MCF 10A (cell line): ENCODE measurements around the gene GRK3. TPM values are rescaled to one million over a fixed set of nuclear protein-coding genes. Genes with fewer than 3 reads are reported as not detected.
A peak's percentile ranks its signal among the peaks of the same experiment; 100 is the strongest.
"Not testable (repeated sequence)": the region's sequence is repeated elsewhere in the genome, so short reads cannot be mapped to it uniquely, and the experiment has no call there.

Experiments
- BruUV-seq: library from RNA; stranded (reverse); fragments of 400-500 nt; replicated peaks from 2 replicates; lab custom pipeline; 2021; lab: Mats Ljungman, UMichigan
- CTCF ChIA-PET: fragments of 300-600 bp; sonication (Branson Sonifier 250); formaldehyde crosslinking; extraction: SDS; loops from one replicate; lab custom pipeline; 2021; ENCODE audit warnings: antibody characterized with exemption, inconsistent platforms; lab: Yijun Ruan, JAX
- POLR2A ChIA-PET: fragments of 300-600, 350-650 bp; sonication (Branson Sonifier 250); formaldehyde crosslinking; extraction: SDS; loops from one replicate; lab custom pipeline; 2020; ENCODE audit warnings: antibody characterized with exemption, inconsistent platforms; lab: Yijun Ruan, JAX
- DNase-seq: peaks from one replicate; pipeline ENCODE4 v3.0.0-alpha.2; 2018; ENCODE audit not compliant: unreplicated experiment
- H3K27ac Mint-ChIP-seq: one replicate; pipeline ENCODE4 v1.8.0; 2022; ENCODE audit warnings: mild to moderate bottlenecking, low read depth, mixed read lengths; ENCODE audit not compliant: unreplicated experiment
- H3K27me3 Mint-ChIP-seq: one replicate; pipeline ENCODE4 v1.8.0; 2022; ENCODE audit warnings: mixed read lengths; ENCODE audit not compliant: insufficient read depth, unreplicated experiment
- H3K36me3 Mint-ChIP-seq: one replicate; pipeline ENCODE4 v1.8.0; 2022; ENCODE audit warnings: mild to moderate bottlenecking, moderate library complexity, mixed read lengths; ENCODE audit not compliant: insufficient read depth, unreplicated experiment
- H3K4me1 Mint-ChIP-seq: one replicate; pipeline ENCODE4 v1.8.0; 2022; ENCODE audit warnings: mixed read lengths; ENCODE audit not compliant: insufficient read depth, unreplicated experiment
- H3K4me3 Mint-ChIP-seq: one replicate; pipeline ENCODE4 v1.8.0; 2022; ENCODE audit warnings: mild to moderate bottlenecking, moderate library complexity, mixed read lengths; ENCODE audit not compliant: unreplicated experiment
- H3K9me3 Mint-ChIP-seq: one replicate; pipeline ENCODE4 v1.8.0; 2022; ENCODE audit warnings: mixed read lengths; ENCODE audit not compliant: unreplicated experiment
- intact Hi-C: fragments of 100-400 bp; cut with micrococcal nuclease; formaldehyde crosslinking; loops from 2 replicates; pipeline ENCODE4 v1.14.1; 2022
- total RNA-seq: library from RNA; stranded (reverse); gene quantifications from 2 replicates; pipeline ENCODE4 v1.2.3, GENCODE V29; 2022
- TF ChIP-seq, protein P1 (sequence below): fragments of 200-600 bp; IDR thresholded peaks from one replicate; pipeline ENCODE4 v1.8.0; 2022; ENCODE audit warnings: antibody characterized with exemption, mild to moderate bottlenecking; ENCODE audit not compliant: unreplicated experiment

GRK3 gene
- total RNA-seq, 1 experiment from 2014 or later, result 7.9 TPM

DNA sequence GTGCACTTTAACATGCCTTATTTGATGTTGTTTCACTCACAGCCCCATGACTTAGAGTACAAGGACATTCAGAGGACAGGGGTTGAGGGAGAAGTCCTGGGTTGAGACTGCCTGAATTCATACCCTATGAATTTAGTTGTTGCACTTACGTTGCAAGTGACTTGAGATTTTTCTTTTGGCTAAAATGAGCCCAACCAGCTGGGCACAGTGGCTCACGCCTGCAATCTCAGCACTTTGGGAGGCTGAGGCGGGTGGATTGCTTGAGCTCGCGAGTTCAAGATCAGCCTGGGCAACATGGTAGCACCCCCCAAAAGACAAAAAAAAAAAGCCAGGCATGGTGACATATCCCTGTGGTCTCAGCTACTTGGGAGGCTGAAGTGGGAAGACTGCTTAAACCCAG, 7.3 kb upstream of the GRK3 start:
- Mint-ChIP-seq H3K9me3 (no peaks in the 10 kb centered on the region), H3K27me3 (no peaks in the 10 kb centered on the region), H3K27ac (no peak overlapping the region), H3K4me3 (no peak overlapping the region), H3K36me3 (peaks cover 5% of the 10 kb centered on the region), H3K4me1 (peaks cover 4% of the 10 kb centered on the region)
- POLR2A ChIA-PET, result no interaction called here
- CTCF ChIA-PET, result no interaction called here
- intact Hi-C loops, result no loop called here
- BruUV-seq, result no TSS peak
- TF ChIP-seq, protein P1, sequence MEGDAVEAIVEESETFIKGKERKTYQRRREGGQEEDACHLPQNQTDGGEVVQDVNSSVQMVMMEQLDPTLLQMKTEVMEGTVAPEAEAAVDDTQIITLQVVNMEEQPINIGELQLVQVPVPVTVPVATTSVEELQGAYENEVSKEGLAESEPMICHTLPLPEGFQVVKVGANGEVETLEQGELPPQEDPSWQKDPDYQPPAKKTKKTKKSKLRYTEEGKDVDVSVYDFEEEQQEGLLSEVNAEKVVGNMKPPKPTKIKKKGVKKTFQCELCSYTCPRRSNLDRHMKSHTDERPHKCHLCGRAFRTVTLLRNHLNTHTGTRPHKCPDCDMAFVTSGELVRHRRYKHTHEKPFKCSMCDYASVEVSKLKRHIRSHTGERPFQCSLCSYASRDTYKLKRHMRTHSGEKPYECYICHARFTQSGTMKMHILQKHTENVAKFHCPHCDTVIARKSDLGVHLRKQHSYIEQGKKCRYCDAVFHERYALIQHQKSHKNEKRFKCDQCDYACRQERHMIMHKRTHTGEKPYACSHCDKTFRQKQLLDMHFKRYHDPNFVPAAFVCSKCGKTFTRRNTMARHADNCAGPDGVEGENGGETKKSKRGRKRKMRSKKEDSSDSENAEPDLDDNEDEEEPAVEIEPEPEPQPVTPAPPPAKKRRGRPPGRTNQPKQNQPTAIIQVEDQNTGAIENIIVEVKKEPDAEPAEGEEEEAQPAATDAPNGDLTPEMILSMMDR, result no peak
- no peak for DNase-seq

DNA sequence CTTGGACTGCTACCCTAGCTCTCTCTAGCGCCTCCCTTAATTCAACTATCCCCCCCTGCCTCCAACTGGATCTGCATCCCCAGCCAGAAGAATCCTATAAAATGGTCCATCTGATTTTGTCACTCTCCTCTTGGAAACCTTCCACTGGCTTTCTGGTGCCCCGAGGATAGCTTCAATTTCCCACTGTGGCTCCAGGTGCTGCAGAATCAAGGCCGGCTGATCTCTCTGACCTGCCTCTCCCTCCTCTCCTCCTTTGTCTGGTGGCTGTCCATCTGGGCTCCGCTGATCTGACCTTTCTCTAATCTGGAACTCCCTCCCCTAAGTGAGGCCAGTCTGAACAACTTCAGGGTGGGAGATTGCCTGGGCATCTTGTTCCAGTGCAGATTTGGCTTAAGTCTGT, 6.1 kb upstream of the GRK3 start:
- no peak overlapping the region for H3K4me3 Mint-ChIP-seq
- no peaks in the 10 kb centered on the region for H3K4me1 Mint-ChIP-seq
- no peaks in the 10 kb centered on the region for H3K9me3 Mint-ChIP-seq
- H3K27me3 Mint-ChIP-seq, result no peaks in the 10 kb centered on the region
- peaks cover 5% of the 10 kb centered on the region for H3K36me3 Mint-ChIP-seq
- POLR2A ChIA-PET, result no interaction called here
- BruUV-seq, result no TSS peak
- H3K27ac Mint-ChIP-seq, result no peak overlapping the region
- TF ChIP-seq, protein P1, result no peak
- DNase-seq, result no peak
- CTCF ChIA-PET, result interaction anchor here (0.5 to 0.6 kb wide), 3 partner anchors 152 to 335 kb away, joined by 3 to 4 read pairs (median 3); no protein-coding TSS in a partner anchor
- intact Hi-C loops, result no loop called here

DNA sequence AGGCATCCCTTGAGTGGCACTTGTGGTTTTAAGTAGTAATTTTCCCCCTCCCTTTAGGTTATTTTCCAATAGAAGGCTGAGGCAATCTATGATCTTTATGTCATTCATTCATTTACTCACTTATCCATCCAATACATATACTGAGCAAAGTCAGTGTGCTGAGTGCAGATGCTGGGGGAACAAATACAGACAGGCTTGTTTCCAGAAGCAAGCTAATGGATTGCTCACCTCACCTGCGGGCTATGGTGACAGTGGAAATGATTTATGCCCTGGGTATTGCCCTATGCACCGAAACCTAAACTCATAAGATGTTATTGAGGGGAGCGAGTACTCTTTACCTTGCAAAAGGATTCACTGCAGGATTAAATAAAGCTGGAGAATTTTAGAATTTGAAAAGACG, 4.6 kb upstream of the GRK3 start:
- intact Hi-C loops, H3K4me1 Mint-ChIP-seq, H3K9me3 Mint-ChIP-seq, BruUV-seq, H3K27ac Mint-ChIP-seq, H3K36me3 Mint-ChIP-seq, H3K27me3 Mint-ChIP-seq, H3K4me3 Mint-ChIP-seq, CTCF ChIA-PET, DNase-seq, POLR2A ChIA-PET: not testable (repeated sequence)

DNA sequence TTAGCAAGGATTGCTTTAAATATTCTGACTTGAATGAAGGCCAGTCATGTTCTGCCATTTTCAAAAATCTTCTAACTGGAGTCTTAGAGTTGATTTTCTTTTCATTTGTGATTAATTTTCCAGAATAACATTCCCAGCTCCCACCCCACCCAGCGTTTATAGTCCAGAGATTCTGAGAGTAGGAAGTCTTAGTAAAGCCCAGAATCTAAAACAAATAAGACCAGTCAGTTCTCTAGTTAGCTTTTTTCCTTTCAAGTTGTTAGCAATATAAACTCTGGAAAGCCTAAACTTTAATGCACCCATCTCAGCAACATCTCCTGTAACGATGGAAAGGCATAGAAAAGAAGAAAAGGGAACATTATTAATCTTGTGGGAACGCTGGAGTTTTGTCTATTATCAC, 3.3 kb upstream of the GRK3 start:
- H3K4me3 Mint-ChIP-seq, POLR2A ChIA-PET, intact Hi-C loops, H3K27ac Mint-ChIP-seq, H3K9me3 Mint-ChIP-seq, H3K36me3 Mint-ChIP-seq, H3K27me3 Mint-ChIP-seq, BruUV-seq, DNase-seq, H3K4me1 Mint-ChIP-seq: not testable (repeated sequence)
- CTCF ChIA-PET, result interaction anchor here (1.1 kb wide), 1 partner anchor 18 kb away, joined by 4 read pairs; no protein-coding TSS in a partner anchor

DNA sequence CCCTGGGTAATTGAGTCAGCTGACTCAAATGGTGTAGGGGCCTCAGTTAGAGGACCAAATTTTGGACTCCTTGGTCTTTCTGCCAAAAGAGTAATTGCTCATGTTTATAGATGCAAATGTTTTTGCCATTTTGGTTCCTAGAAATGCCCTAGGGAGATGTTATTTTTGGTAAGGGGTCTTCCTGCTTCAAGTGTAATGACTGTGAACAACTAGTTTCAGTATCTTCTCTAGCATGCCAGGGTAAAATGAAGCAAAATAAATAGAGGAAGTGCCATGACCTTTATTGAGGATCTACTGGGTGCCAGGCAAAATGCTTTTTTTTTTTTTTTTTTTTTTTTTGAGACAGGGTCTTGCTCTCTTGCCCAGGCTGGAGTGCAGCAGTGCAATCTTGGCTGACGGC, 2.5 kb upstream of the GRK3 start:
- H3K4me3 Mint-ChIP-seq, H3K27ac Mint-ChIP-seq, H3K36me3 Mint-ChIP-seq, DNase-seq, CTCF ChIA-PET, H3K27me3 Mint-ChIP-seq, intact Hi-C loops, H3K9me3 Mint-ChIP-seq, H3K4me1 Mint-ChIP-seq, BruUV-seq, POLR2A ChIA-PET: not testable (repeated sequence)

DNA sequence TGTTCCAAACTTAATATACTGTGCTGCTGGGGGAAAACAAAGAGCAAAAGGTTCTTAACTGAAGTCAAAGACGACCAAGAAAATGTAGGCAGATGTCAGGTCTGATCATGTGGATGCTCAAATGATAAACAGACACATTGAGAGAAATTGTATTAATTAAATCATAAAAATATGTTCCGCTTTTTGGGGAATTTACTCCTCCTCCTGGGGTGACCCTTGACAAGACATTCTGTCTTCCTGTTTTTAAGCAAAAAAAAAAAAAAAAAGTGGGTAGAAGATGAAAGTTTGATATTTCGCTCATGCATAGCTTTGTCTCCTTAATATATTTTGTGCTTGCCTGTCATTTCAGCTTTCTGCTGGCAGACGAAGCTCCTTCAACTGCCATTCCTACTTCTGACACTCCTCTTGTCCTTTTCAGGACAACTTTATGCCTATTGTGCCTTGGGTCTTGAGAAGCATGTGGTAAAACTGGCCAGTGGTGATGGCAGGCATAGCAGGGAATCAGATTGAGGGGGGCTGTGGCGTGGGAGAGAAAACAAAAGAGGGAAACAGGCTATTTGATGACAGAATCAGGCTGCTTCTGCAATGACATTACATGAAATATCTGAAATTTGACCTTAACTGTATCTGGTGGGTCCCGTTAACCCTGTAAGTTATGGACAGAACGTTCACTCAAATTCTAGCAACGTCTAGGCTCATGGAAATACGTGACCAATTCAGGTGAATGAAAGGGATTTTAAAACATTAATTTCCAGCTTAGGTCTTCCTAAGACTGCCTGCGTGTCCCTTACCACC, 1.3 kb upstream of the GRK3 start:
- POLR2A ChIA-PET, result interaction anchor here (1.0 to 1.4 kb wide), 7 partner anchors 9 to 921 kb away, joined by 3 to 10 read pairs (median 3); partner anchors contain the start of genes HPS4 and SRRD
- DNase-seq, H3K4me1 Mint-ChIP-seq, H3K27ac Mint-ChIP-seq, BruUV-seq, H3K36me3 Mint-ChIP-seq, intact Hi-C loops, H3K27me3 Mint-ChIP-seq, H3K9me3 Mint-ChIP-seq: not testable (repeated sequence)
- CTCF ChIA-PET, result interaction anchor here (0.6 to 1.7 kb wide), 7 partner anchors 8 to 1263 kb away, joined by 3 to 6 read pairs (median 3); no protein-coding TSS in a partner anchor
- peak overlapping the region; percentile 77 for H3K4me3 Mint-ChIP-seq
